GM18499 (cell line): Measurements from ENCODE around the gene LRBA.

Experiments used
- ATAC-seq: cut with Tn5 transposase; IDR thresholded peaks from one replicate; pipeline ENCODE4 v1.9.1; 2021; ENCODE audit warnings: moderate number of reproducible peaks; ENCODE audit not compliant: insufficient read depth, unreplicated experiment

LRBA gene

GRCh38 chr4:150322646-150323045 is 692.4 kb downstream of the LRBA start:
- ATAC-seq = no peak

GRCh38 chr4:150321113-150321512 is 694.0 kb downstream of the LRBA start:
- ATAC-seq = no peak

- ATAC-seq = no peak
Measured at GRCh38 chr4:150318971-150319370, 696.1 kb downstream of the LRBA start.

GRCh38 chr4:150318527-150318926 is 696.6 kb downstream of the LRBA start:
- ATAC-seq = no peak

- ATAC-seq = no peak
Measured at GRCh38 chr4:150316332-150317205, 698.5 kb downstream of the LRBA start.

GRCh38 chr4:150315691-150316090 is 699.4 kb downstream of the LRBA start:
- ATAC-seq = no peak

- ATAC-seq = no peak
Measured at GRCh38 chr4:150315175-150315574, 699.9 kb downstream of the LRBA start.

GRCh38 chr4:150314031-150314430 is 701.1 kb downstream of the LRBA start:
- ATAC-seq = no peak

GRCh38 chr4:150310159-150310895 is 704.8 kb downstream of the LRBA start:
- no peak for ATAC-seq

GRCh38 chr4:150308824-150309472 is 706.1 kb downstream of the LRBA start:
- no peak for ATAC-seq

GRCh38 chr4:150306719-150307118 is 708.4 kb downstream of the LRBA start:
- ATAC-seq = no peak

GRCh38 chr4:150305995-150306394 is 709.1 kb downstream of the LRBA start:
- no peak for ATAC-seq

GRCh38 chr4:150302553-150302952 is 712.5 kb downstream of the LRBA start:
- no peak for ATAC-seq

- no peak for ATAC-seq
Measured at GRCh38 chr4:150299816-150300215, 715.3 kb downstream of the LRBA start.

- no peak for ATAC-seq
Measured at GRCh38 chr4:150297861-150298474, 717.1 kb downstream of the LRBA start.

GRCh38 chr4:150289881-150290280 is 725.2 kb downstream of the LRBA start:
- no peak for ATAC-seq

GRCh38 chr4:150289198-150289597 is 725.9 kb downstream of the LRBA start:
- no peak for ATAC-seq

- no peak for ATAC-seq
Measured at GRCh38 chr4:150286656-150287055, 728.4 kb downstream of the LRBA start.

GRCh38 chr4:150283689-150284088 is 731.4 kb downstream of the LRBA start:
- ATAC-seq = no peak

GRCh38 chr4:150280975-150281374 is 734.1 kb downstream of the LRBA start:
- no peak for ATAC-seq
